Spleen (tissue), 7 donors: ENCODE data around the gene QSOX1.

Experiments used
- POLR2A ChIP-seq, 3 donors: fragments of 450-650 bp; IDR thresholded peaks; one replicate each; pipeline ENCODE4 v1.5.1; 2017; ENCODE audit warnings: antibody characterized with exemption in 3 of 3, mild to moderate bottlenecking in 1 of 3
- POLR2AphosphoS5 ChIP-seq, 3 donors: sonication (generic); formaldehyde crosslinking; IDR thresholded peaks; one replicate each; pipeline ENCODE4 v1.5.1; 2017; ENCODE audit warnings: antibody characterized with exemption in 3 of 3
- TF ChIP-seq, protein P1 (sequence below), 11 experiments: fragments of 200-600 bp in 7 of 11; fragments of 450-650 bp in 4 of 11; sonication (generic) in 4 of 11; IDR thresholded peaks in 8 of 11; conservative IDR thresholded peaks in 3 of 11; 1 replicate in 7 of 11; 2 replicates in 4 of 11; pipeline versions ENCODE4 v1.4.0 to v1.8.0; 2016 to 2021; ENCODE audit warnings: antibody characterized with exemption in 11 of 11, inconsistent platforms in 4 of 11, mild to moderate bottlenecking in 1 of 11
- donor health status: DM: no; HTN: no; CAD: no; lungs with moderate emphysema.
- donor health status: DM: no; HTN: no; CAD: no.
- donor health status: DM: no; HTN: no; CAD: no.

DNA sequence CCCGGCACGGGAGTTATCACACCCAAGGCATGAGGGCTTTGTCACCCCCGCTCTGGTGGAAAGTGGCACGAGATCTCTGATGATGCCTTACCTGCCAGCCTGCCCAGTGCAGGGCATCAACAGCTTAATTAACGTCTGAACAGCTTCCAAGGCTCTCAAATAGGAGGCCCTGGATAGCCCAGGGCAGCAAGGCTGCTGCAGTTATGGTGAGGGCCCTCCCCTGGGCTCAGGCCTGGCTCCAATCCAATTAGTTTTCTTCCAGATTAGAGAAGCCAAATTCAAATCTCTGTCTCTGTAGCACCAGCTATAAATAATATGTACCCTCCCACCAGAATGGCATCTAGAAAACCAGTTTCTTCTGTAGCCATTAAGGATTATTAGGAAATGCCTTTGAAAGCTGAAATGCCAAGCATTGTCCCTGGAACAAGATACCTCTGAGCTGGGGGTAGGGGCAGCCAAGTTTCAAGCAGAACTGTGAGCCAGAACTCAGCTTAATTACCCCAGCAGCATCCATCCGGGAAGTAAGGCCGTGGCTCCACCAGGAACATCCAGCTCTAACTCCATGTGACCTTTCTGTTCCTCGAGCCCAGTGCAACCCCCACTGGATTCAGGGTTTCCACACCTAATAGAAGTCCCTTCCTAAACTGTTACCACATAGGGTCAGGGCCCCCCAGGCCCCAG is 12.5 kb downstream of the QSOX1 start:
- TF ChIP-seq POLR2AphosphoS5 (IDR thresholded peaks at IDR 0.05) (no peak), POLR2A (IDR thresholded peaks at IDR 0.05) (no peak)
- TF ChIP-seq, protein P1, sequence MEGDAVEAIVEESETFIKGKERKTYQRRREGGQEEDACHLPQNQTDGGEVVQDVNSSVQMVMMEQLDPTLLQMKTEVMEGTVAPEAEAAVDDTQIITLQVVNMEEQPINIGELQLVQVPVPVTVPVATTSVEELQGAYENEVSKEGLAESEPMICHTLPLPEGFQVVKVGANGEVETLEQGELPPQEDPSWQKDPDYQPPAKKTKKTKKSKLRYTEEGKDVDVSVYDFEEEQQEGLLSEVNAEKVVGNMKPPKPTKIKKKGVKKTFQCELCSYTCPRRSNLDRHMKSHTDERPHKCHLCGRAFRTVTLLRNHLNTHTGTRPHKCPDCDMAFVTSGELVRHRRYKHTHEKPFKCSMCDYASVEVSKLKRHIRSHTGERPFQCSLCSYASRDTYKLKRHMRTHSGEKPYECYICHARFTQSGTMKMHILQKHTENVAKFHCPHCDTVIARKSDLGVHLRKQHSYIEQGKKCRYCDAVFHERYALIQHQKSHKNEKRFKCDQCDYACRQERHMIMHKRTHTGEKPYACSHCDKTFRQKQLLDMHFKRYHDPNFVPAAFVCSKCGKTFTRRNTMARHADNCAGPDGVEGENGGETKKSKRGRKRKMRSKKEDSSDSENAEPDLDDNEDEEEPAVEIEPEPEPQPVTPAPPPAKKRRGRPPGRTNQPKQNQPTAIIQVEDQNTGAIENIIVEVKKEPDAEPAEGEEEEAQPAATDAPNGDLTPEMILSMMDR (IDR thresholded peaks at IDR 0.05 in 8 of 11, conservative IDR thresholded peaks at IDR 0.05 in 3 of 11), result no peak
